Bronchial epithelial cell (primary cell): ENCODE data around the gene GRAPL. TPM values are rescaled to one million over a fixed set of nuclear protein-coding genes. Genes with fewer than 3 reads are reported as not detected.
"Not testable (repeated sequence)": the region's sequence is repeated elsewhere in the genome, so short reads cannot be mapped to it uniquely, and the experiment has no call there.

Source experiments
- DNase-seq: peaks from one replicate; pipeline ENCODE4 v3.0.0-alpha.2; 2010; ENCODE audit warnings: low read depth
- FAIRE-seq: peaks from 2 replicates; lab custom pipeline; 2011; peaks lifted over from hg19 to GRCh38; lab: Jason Lieb, UNC
- H3K27me3 ChIP-seq: 2 replicates; pipeline ENCODE4 v1.5.1; 2011; ENCODE audit warnings: low read length; ENCODE audit not compliant: control insufficient read depth, insufficient read depth
- H3K36me3 ChIP-seq: 2 replicates; pipeline ENCODE4 v1.5.1; 2011; ENCODE audit warnings: low read length; ENCODE audit not compliant: control insufficient read depth, insufficient read depth
- H3K4me3 ChIP-seq: 2 replicates; pipeline ENCODE4 v1.5.1; 2011; ENCODE audit warnings: mild to moderate bottlenecking, low read depth, low read length, control low read depth
- total RNA-seq: library from RNA; depleted of rRNA; stranded (reverse); fragments of >200 nt; gene quantifications from 2 replicates; pipeline ENCODE4 v1.2.1, GENCODE V29; 2014

Gene GRAPL
- not detected in 2 replicates for total RNA-seq

GRCh38 chr17:19127148-19127980 lies at the start of gene GRAPL:
GRAPL (plus strand) TSS chr17:19127589; CDS start chr17:19127620, 31 bp downstream.
- H3K4me3 ChIP-seq, DNase-seq, H3K36me3 ChIP-seq, FAIRE-seq, H3K27me3 ChIP-seq: not testable (repeated sequence)

DNA sequence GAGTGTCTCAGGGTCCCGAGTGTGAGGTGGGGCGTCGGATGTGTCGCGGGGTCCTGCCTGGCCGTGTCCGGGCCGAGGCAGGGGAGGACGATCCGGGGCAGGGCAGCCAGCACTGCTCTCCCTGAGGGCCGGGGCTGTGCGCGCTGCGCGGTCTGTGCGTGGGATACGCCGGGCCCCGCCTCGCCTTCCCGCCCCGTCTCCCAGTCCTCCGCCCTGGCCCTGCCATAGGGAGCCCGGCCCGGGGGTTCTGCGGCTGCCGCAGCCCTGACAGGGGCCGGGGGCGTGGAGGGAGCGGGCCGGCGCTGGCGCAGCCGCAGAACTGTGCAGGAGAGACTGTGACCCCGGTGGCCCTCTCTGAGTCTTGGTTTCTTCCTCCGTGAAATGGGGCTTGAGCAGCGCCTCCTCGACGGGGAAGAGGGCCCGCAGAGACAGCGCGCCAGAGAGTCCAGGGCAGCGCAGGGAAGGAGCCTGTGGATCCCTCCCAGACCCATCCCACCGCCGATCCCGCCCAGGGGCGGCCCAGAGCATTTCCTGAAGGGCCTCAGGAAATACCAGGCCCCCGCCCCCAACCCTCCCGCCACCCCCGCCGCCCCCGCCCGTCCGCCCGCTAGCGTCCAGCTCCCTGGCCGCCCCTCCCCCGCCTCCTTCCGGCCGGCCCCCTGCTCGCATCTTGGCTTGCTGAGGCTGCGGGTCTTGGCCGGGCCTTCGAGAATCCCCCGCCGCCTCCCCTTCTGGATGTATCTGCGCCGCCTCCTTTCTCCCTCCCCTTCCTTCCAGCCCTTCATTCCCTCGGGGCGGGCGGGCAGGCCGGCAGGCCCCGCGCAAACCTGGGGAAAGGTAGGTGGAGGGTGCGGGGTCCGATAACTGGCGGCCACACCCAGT lies 38.3 kb upstream of the GRAPL start:
- DNase-seq, H3K36me3 ChIP-seq, FAIRE-seq, H3K27me3 ChIP-seq, H3K4me3 ChIP-seq: not testable (repeated sequence)

GRCh38 chr17:19090058-19090772 lies 37.2 kb upstream of the GRAPL start:
- H3K4me3 ChIP-seq, DNase-seq, H3K36me3 ChIP-seq, H3K27me3 ChIP-seq, FAIRE-seq: not testable (repeated sequence)

DNA sequence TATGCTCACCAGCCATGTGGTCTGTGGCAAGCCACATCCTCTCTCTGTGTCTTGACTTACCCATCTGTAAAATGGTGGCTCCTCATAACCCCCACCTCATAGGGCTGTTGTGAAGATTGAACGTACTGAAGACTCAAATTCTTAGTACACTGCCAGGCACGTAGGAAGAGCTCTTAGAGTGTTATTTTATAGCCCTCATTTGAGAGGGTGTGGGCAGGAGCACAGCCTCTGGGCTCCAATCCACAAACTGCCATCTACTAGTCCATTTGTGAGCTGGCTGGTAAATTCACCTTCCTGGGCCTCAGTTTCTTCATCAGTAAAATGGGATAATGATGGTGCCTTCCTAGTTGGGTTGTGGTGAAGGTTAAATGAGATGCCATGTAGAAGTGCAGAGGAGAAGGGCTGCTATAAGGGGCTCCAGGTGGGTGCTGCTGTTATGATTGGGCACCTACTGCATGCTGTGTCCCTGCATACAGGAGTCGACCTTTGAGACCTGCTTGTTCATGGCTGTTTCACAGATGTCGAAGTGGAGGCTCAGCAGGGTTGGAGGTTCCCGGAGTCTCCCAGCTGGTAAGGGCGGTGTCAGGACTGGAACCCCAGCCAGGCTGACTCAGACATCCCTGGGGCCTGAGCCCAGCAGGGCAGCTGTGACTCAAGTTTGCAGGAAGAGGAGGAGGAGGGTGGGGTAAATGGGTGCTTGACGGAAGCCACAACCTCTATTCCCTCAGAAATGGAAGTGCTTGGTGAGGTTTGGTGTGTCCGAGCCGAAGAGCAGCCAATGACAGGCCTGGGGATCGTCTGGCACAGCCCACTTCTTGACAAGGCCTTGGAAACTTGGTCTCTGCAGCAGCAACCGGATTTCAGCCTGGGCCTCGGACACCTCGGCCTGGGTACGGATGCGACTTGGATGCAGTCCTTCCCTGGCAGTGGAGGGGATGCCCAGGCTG lies 34.4 kb upstream of the GRAPL start:
- H3K36me3 ChIP-seq, H3K27me3 ChIP-seq, H3K4me3 ChIP-seq, FAIRE-seq: not testable (repeated sequence)
- peak; percentile 33 for DNase-seq

DNA sequence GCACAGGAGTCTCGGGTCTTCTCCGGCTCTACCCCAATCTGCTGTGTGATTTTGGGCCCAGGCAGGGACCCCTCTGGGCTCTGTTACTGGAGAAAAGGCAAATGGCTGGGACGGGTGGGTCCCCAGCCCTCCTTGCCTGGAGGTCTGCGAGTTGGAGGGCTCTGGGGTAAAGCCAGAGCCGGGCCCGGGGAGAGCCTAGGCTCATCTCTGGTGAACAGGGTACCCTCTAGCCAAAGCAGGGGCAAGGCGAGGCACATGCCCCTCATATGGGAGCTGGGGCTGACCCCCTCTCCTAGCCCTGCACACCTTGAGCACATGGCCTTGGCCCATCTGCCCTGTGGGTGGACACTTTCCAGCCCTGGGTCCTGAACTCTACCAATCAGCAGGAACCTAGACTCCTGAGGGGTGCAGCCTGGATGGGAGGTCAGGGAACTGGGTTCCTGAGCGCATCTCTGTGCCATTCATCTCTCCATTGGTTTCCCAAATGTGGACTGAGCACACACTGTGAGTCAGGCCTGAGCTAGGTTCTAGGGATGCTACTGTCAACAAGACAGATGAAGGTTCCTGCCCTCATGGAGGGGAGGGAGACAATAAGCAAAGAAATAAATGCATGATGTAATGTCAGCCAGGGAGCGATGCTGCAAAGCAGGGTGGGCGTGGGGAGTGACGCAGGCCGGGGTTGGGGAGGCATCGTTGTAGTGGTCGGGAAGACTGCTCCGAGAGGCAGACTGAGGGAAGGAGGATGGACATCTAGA lies 33.5 kb upstream of the GRAPL start:
- FAIRE-seq, DNase-seq: not testable (repeated sequence)

DNA sequence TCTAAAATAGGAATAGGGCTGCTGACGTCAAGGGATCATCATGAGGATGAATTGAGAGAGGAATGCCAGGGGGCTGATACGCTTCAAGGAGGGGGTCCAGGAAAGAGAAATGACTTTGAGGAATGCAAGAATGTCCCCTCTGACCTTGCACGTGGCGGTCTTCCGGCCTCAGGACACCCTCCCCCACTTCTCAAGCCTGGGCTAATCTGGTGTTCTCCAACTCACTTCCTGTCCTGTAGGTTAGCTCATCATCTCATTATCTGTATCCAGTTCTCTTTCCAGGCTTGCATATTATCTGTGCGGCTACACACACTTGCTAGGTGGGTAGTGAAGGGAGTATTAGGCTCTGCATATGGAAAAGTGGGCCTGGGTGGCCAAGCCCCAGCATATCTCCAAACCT lies 18.9 kb upstream of the GRAPL start:
- DNase-seq, H3K27me3 ChIP-seq, H3K4me3 ChIP-seq, H3K36me3 ChIP-seq, FAIRE-seq: not testable (repeated sequence)

More for the DNA sequence above, 33.5 kb upstream of the GRAPL start:
- H3K4me3 ChIP-seq, H3K36me3 ChIP-seq, H3K27me3 ChIP-seq: not testable (repeated sequence)

- not testable (repeated sequence) for FAIRE-seq, DNase-seq, H3K27me3 ChIP-seq, H3K36me3 ChIP-seq
- H3K4me3 ChIP-seq, result peak overlapping the region; percentile 22
Observed at GRCh38 chr17:19110189-19111097, 16.9 kb upstream of the GRAPL start.

- FAIRE-seq, H3K27me3 ChIP-seq, H3K36me3 ChIP-seq: not testable (repeated sequence)
- peak overlapping the region; percentile 30 for H3K4me3 ChIP-seq
- peak; percentile 18 for DNase-seq
Observed at GRCh38 chr17:19111111-19111711, 16.2 kb upstream of the GRAPL start.

DNA sequence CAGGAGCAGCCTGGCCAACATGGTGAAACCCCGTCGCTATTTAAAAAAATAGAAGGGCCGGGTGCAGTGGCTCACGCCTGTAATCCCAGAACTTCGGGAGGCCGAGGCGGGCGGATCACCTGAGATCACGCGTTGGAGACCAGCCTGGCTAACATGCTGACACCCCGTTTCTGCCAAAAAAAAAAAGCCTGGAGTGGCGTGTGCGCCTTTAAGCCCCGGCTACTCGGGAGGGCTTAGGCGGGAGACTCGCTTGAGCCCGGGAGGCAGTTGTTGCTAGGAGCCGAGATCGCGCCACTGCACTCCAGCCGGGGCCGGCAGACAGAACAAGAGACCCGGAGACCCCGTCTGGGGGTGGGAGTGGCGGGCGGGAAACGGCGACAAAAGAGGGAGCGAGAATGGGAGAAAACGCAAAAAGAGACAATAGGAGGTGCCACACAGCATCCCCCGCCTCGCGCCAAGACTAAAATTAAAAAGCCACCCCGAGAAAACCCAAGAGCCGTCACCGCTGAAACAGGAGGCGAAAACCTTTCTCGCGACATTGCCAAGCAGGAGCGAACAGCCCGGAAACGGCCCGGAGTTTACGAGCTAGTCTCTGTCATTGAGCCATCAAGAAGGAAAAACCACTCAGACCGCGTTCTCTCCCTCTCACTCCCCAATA lies 15.5 kb upstream of the GRAPL start:
- H3K27me3 ChIP-seq, FAIRE-seq, H3K36me3 ChIP-seq: not testable (repeated sequence)
- H3K4me3 ChIP-seq, result peak overlapping the region; percentile 13
- DNase-seq, result peak; percentile 85

DNA sequence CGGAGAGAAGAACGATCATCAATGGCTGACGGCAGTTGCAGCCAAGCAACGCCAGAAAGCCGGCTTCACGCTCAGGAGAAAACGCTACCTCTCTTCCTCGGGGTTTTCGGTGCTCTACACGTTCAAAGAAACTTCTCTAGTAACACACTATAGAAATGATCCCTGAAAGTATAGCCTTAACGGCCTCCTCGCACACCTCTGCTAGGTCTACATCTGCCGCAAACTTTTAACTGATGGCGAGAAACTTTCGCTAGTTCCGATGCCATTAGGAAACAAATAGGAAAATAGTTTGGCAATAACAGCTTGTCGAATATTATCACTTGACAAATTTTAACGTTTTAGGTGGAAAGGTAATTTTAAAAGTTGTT lies 14.9 kb upstream of the GRAPL start:
- H3K4me3 ChIP-seq, FAIRE-seq, DNase-seq: not testable (repeated sequence)

GRCh38 chr17:19118695-19119094 lies 8.7 kb upstream of the GRAPL start:
- not testable (repeated sequence) for FAIRE-seq, H3K4me3 ChIP-seq, H3K27me3 ChIP-seq, H3K36me3 ChIP-seq, DNase-seq

More for the DNA sequence above, 14.9 kb upstream of the GRAPL start:
- not testable (repeated sequence) for H3K27me3 ChIP-seq, H3K36me3 ChIP-seq
